ENCODE results near the gene ABCG1. TPM values are rescaled to one million over a fixed set of nuclear protein-coding genes. Genes with fewer than 3 reads are reported as not detected.

Gene ABCG1
- total and polyA plus RNA-seq, 4 donors = 1.6 to 9.7 (median 5.3) TPM

- 97% methylated on average over 11 of the region's 11 CpGs for WGBS
- no peak for DNase-seq (ENCODE audit: low spot score)
- Histone ChIP-seq H3K4me3 (ENCODE audit: low read depth in 1 of 3, low read length in 3 of 3) (no peak overlapping the region), H3K4me1 (ENCODE audit: control insufficient read depth in 4 of 4, insufficient read depth in 4 of 4, low read length in 3 of 4) (peaks cover 4 to 14% (median 11%) of the 10 kb centered on the region in 4 donors), H3K36me3 (ENCODE audit: control insufficient read depth in 4 of 4, insufficient read depth in 3 of 4, low read depth in 1 of 4, low read length in 3 of 4) (no peaks in the 10 kb centered on the region), H3K27me3 (ENCODE audit: control insufficient read depth in 4 of 4, insufficient read depth in 4 of 4, low read length in 3 of 4) (no peaks in the 10 kb centered on the region), H3K9me3 (ENCODE audit: control insufficient read depth in 4 of 4, low read length in 3 of 4) (no peaks in the 10 kb centered on the region), H3K27ac (ENCODE audit: low read depth in 1 of 2, low read length in 2 of 2) (peak overlapping the region in 1 of 2 donors; percentile 59), H3K9ac (ENCODE audit: low read depth in 1 of 2, low read length in 2 of 2) (peak overlapping the region in 1 of 2 donors; percentile 28)
- no peak for TF ChIP-seq EGR1 (IDR thresholded peaks at IDR 0.05; ENCODE audit: low read depth in 2 of 2)
- TF ChIP-seq ZBTB33 (IDR thresholded peaks at IDR 0.05) = no peak
- no peak for TF ChIP-seq MAX (IDR thresholded peaks at IDR 0.05)
- TF ChIP-seq FOXA1 (IDR thresholded peaks at IDR 0.05) = no peak
- TF ChIP-seq JUND (IDR thresholded peaks at IDR 0.05) = no peak
- no peak for TF ChIP-seq FOXA2 (IDR thresholded peaks at IDR 0.05)
- TF ChIP-seq GABPA (IDR thresholded peaks at IDR 0.05 in 1 of 2, conservative IDR thresholded peaks at IDR 0.05 in 1 of 2) = no peak
- no peak for TF ChIP-seq NR2F2 (IDR thresholded peaks at IDR 0.05)
- no peak for TF ChIP-seq HNF4G (IDR thresholded peaks at IDR 0.05)
- no peak for TF ChIP-seq REST (IDR thresholded peaks at IDR 0.05)
- TF ChIP-seq CTCF (IDR thresholded peaks at IDR 0.05; ENCODE audit: low read depth, low read length, missing input control) = no peak
- TF ChIP-seq TAF1 (conservative IDR thresholded peaks at IDR 0.05) = no peak
- TF ChIP-seq ATF3 (IDR thresholded peaks at IDR 0.05) = no peak
- TF ChIP-seq RXRA (IDR thresholded peaks at IDR 0.05) = no peak
Measured at GRCh38 chr21:42228709-42229220, 9.8 kb downstream of the ABCG1 start.

- Histone ChIP-seq H3K9ac (ENCODE audit: low read depth in 1 of 2, low read length in 2 of 2) (no peak overlapping the region), H3K4me3 (ENCODE audit: low read depth in 1 of 3, low read length in 3 of 3) (no peak overlapping the region), H3K27me3 (ENCODE audit: control insufficient read depth in 4 of 4, insufficient read depth in 4 of 4, low read length in 3 of 4) (no peaks in the 10 kb centered on the region), H3K9me3 (ENCODE audit: control insufficient read depth in 4 of 4, low read length in 3 of 4) (no peaks in the 10 kb centered on the region), H3K4me1 (ENCODE audit: control insufficient read depth in 4 of 4, insufficient read depth in 4 of 4, low read length in 3 of 4) (peaks cover 11 to 23% (median 19%) of the 10 kb centered on the region in 4 donors), H3K36me3 (ENCODE audit: control insufficient read depth in 4 of 4, insufficient read depth in 3 of 4, low read depth in 1 of 4, low read length in 3 of 4) (no peaks in the 10 kb centered on the region), H3K27ac (ENCODE audit: low read depth in 1 of 2, low read length in 2 of 2) (no peak overlapping the region)
- no peak for TF ChIP-seq RAD21 (IDR thresholded peaks at IDR 0.05)
- 88% methylated on average over 7 of the region's 7 CpGs for WGBS
- no peak for DNase-seq (ENCODE audit: low spot score)
Measured at GRCh38 chr21:42229676-42230075, 10.7 kb downstream of the ABCG1 start.

Data from liver (tissue), 9 donors.